ENCODE results near the gene GRIN2A.

GRCh38 chr16:9885876-9886275 lies 296.4 kb downstream of the GRIN2A start:
- TF ChIP-seq EZH2 (IDR thresholded peaks at IDR 0.05; ENCODE audit: insufficient read depth, poor library complexity, severe bottlenecking) (no peak), EZH2phosphoT487 (IDR thresholded peaks at IDR 0.05; ENCODE audit: insufficient read depth, low read depth) (no peak)

Measured in GM23248 (cell line).